GM19035 (cell line): ENCODE measurements around the gene PRKCQ.
A peak's percentile ranks its signal among the peaks of the same experiment; 100 is the strongest.

Source experiments
- ATAC-seq: cut with Tn5 transposase; IDR thresholded peaks from one replicate; pipeline ENCODE4 v1.9.1; 2021; ENCODE audit not compliant: unreplicated experiment

The PRKCQ gene

GRCh38 chr10:6579904-6580278 lies at the start of gene PRKCQ:
TSS of gene PRKCQ (minus strand) at chr10:6580276. CDS start at chr10:6515135, 65,141 bp downstream.
- peak; percentile 37 for ATAC-seq

GRCh38 chr10:6625428-6625827 lies 45.4 kb upstream of the PRKCQ start:
- ATAC-seq = no peak

GRCh38 chr10:6624392-6624791 lies 44.3 kb upstream of the PRKCQ start:
- no peak for ATAC-seq

- no peak for ATAC-seq
Measured at GRCh38 chr10:6622921-6623320, 42.8 kb upstream of the PRKCQ start.

- no peak for ATAC-seq
Measured at GRCh38 chr10:6621536-6621935, 41.5 kb upstream of the PRKCQ start.

GRCh38 chr10:6619660-6620059 lies 39.6 kb upstream of the PRKCQ start:
- no peak for ATAC-seq

- ATAC-seq = no peak
Measured at GRCh38 chr10:6618340-6618739, 38.3 kb upstream of the PRKCQ start.

- no peak for ATAC-seq
Measured at GRCh38 chr10:6617309-6618076, 37.4 kb upstream of the PRKCQ start.

- ATAC-seq = no peak
Measured at GRCh38 chr10:6615971-6616370, 35.9 kb upstream of the PRKCQ start.

GRCh38 chr10:6612371-6612770 lies 32.3 kb upstream of the PRKCQ start:
- ATAC-seq = no peak

- no peak for ATAC-seq
Measured at GRCh38 chr10:6610647-6611046, 30.6 kb upstream of the PRKCQ start.

- no peak for ATAC-seq
Measured at GRCh38 chr10:6609625-6610024, 29.5 kb upstream of the PRKCQ start.

- no peak for ATAC-seq
Measured at GRCh38 chr10:6607778-6608177, 27.7 kb upstream of the PRKCQ start.

- ATAC-seq = no peak
Measured at GRCh38 chr10:6607182-6607581, 27.1 kb upstream of the PRKCQ start.

- ATAC-seq = no peak
Measured at GRCh38 chr10:6603142-6604125, 23.4 kb upstream of the PRKCQ start.

GRCh38 chr10:6602700-6603084 lies 22.6 kb upstream of the PRKCQ start:
- no peak for ATAC-seq

GRCh38 chr10:6602026-6602699 lies 22.1 kb upstream of the PRKCQ start:
- ATAC-seq = no peak

GRCh38 chr10:6601246-6601805 lies 21.2 kb upstream of the PRKCQ start:
- ATAC-seq = no peak

- ATAC-seq = no peak
Measured at GRCh38 chr10:6600224-6600987, 20.3 kb upstream of the PRKCQ start.

- ATAC-seq = no peak
Measured at GRCh38 chr10:6598679-6599078, 18.6 kb upstream of the PRKCQ start.
